T-helper 2 cell treated with Interferon-gamma antibody and Interleukin-4, amounts not matched to agents 100 ng/mL and 5 ng/mL, for 36 hours (primary cell): ENCODE measurements around the gene XPR1. TPM values are rescaled to one million over a fixed set of nuclear protein-coding genes. Genes with fewer than 3 reads are reported as not detected.
"Not testable (repeated sequence)": the region's sequence is repeated elsewhere in the genome, so short reads cannot be mapped to it uniquely, and the experiment has no call there.

Experiments
- intact Hi-C: fragments of 100-400 bp; cut with micrococcal nuclease; formaldehyde crosslinking; loops from one replicate; pipeline ENCODE4 v1.15.1; 2023
- total RNA-seq: library from RNA; stranded (reverse); gene quantifications from 2 replicates; pipeline ENCODE4 v1.2.3, GENCODE V29; 2022

The XPR1 gene
- total RNA-seq, 1 donor from 2014 or later: 17.9 TPM

DNA sequence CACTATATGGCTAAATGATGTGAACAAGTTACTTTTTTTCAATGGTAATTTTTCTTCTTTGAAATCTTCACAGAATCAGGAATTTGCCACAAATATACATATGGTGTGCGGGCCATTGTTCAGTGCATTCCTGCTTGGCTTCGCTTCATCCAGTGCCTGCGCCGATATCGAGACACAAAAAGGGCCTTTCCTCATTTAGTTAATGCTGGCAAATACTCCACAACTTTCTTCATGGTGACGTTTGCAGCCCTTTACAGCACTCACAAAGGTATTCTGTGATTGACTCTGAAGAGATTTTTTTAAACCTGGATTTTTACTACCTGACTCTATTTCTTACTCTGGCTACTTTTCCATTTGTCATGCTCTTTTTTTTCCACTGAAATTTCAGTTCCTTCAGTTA is 204.6 kb downstream of the XPR1 start:
- intact Hi-C loops: no loop called here

- intact Hi-C loops: no loop called here
Measured at GRCh38 chr1:180837020-180837419, 205.2 kb downstream of the XPR1 start.

DNA sequence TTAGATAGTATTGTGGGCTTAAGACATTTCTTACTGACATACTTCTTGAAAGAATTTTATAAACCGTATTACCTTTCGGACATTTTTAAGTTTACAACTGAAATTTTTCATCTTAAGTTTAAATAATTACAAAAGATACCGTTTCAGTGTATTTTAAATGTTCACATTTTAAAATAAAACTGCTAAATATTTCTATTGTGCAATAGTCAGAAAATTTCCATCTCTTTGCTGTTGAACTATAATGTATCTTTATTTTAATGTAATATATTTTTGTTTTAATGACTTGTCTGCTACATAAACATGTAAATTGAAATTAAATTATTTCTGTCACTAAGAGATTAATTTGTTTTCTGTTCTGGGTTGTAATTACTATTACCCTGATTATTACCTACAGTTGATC is 206.7 kb downstream of the XPR1 start:
- intact Hi-C loops: no loop called here

- intact Hi-C loops: no loop called here
Measured at GRCh38 chr1:180839547-180839946, 207.7 kb downstream of the XPR1 start.

- intact Hi-C loops: no loop called here
Measured at GRCh38 chr1:180841415-180841814, 209.6 kb downstream of the XPR1 start.

DNA sequence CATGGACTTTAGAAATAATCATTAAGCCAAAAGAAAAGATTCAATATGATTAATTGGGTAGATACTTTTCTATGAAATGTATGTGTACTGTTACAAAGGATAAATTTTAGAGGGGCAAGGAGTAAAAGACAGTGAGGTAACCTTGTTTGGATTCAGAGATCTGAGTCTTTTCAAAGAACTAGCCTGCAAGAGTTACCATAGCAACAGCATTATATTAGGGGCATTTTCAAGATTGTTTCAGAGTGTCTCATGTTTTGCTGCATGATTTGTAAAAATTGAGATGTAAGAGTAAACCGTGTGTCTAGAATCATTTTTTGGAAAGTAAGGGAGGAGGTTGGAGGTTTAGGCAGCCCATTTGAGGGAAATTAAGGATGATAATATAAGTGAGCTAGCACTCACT is 210.2 kb downstream of the XPR1 start:
- intact Hi-C loops: no loop called here

- intact Hi-C loops: no loop called here
Measured at GRCh38 chr1:180842491-180843275, 210.9 kb downstream of the XPR1 start.

DNA sequence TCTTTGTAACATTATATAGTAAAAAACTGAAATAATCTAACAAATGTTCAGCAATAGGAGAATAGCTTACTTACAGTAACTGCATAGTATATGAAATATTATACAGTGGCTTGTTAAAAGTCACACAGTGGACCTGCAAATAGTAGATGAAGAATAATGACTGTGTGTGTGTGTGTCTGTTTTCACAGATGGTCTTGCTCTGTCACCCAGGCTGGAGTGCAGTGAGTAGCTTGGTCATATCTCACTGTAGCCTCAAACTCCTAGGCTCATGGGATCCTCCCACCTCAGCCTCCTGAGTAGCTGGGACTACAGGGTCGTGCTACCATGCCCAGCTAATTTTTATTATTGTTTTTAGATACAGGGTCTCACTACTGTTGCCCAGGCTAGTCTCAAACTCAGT is 213.5 kb downstream of the XPR1 start:
- intact Hi-C loops: no loop called here

DNA sequence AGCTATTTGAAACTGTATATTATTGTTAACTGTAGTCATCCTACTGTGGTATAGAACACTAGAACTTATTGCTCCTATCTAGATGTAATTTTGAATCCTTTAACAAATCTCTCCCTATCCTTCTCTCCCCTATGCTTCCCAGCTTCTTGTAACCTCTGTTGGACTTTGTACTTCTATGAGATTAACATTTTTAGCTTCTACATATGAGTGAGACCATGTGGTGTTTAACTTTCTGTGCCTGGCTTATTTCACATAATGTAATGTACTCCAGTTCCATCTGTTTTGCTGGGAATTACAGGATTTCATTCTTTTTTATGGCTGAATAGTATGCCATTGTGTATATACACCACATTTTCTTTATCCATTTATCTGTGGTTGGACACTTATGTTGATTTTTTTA is 216.4 kb downstream of the XPR1 start:
- intact Hi-C loops: no loop called here

GRCh38 chr1:180849031-180849775 is 217.4 kb downstream of the XPR1 start:
- intact Hi-C loops: no loop called here

- intact Hi-C loops: no loop called here
Measured at GRCh38 chr1:180851995-180852887, 220.4 kb downstream of the XPR1 start.

- intact Hi-C loops: no loop called here
Measured at GRCh38 chr1:180854001-180854400, 222.2 kb downstream of the XPR1 start.

DNA sequence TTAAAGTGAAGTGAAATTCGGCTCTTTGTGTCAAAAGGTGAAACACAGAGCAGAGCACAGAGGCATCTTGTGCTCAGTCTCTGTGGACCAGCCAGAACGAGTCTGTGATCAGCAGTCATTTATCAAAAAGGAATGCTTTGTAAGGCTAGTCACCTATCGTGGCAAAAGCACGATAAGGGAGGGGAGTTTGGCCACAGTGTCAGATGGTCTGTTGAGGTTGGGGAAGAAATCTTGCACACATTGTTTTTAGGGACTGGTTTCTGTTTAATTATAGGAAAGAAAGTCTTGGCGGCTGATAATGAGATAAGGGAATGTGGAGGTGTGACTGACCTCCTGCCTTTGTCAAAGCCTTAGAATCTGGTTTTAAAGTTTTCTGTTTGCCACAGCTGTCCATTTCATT is 222.6 kb downstream of the XPR1 start:
- intact Hi-C loops: no loop called here

GRCh38 chr1:180857947-180858725 is 226.3 kb downstream of the XPR1 start:
- intact Hi-C loops: not testable (repeated sequence)

DNA sequence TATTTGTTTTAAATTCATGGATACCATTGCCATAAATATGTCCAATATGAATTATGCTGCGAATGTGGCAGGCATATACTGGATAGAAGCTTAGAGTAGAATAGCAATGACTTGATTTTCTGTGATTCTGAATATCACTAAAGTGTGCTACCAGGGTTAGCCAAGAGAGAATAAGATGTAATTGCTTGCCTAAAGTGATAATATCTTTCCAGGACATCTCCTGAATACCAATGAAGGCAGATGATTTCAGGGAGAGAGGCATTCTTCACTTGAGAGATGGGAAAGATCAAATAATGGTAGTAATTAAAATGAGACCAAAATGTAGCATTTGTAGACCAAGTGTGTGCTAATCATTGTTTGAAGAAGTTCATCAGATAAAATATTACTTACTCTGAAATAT is 227.5 kb downstream of the XPR1 start:
- intact Hi-C loops: no loop called here

- intact Hi-C loops: loop anchor here (5.0 kb wide), 3 partner anchors 83 to 343 kb away; partner anchors contain the start of gene XPR1
Measured at GRCh38 chr1:180860535-180860934, 228.7 kb downstream of the XPR1 start.

DNA sequence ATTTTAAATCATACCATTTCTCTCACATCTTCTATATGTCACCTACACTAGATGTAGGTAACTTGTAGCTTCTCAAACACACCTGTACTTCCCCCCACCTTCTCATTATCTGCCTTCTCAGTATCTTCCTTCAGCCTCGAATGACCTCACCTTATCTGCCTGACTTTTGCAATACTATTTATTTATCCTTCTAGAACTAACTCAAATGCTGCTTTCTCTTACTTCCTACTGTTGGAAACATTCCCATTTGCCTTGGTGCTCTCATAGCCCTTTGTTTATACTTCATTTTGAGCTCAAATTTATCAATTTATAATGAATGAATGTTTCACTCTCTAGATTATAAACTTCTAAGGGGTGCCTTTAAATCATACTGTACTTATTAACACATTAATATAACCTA is 230.5 kb downstream of the XPR1 start:
- intact Hi-C loops: loop anchor here (5.0 kb wide), 3 partner anchors 85 to 345 kb away; partner anchors contain the start of gene XPR1

GRCh38 chr1:180863158-180863775 is 231.4 kb downstream of the XPR1 start:
- intact Hi-C loops: loop anchor here (5.0 kb wide), 3 partner anchors 86 to 346 kb away; partner anchors contain the start of gene XPR1

GRCh38 chr1:180881806-180882509 is 250.1 kb downstream of the XPR1 start:
- intact Hi-C loops: loop anchor here (1.0 to 10.0 kb wide), 4 partner anchors 140 to 284 kb away; partner anchors contain the start of genes IER5 and STX6
